Stimulated activated CD4-positive, alpha-beta T cell treated with anti-CD3 and anti-CD28 coated beads, Interleukin-4, amount 100 ng/mL, for 1 hour (primary cell): ENCODE data around the gene CMPK2.
"Not testable (repeated sequence)": the region's sequence is repeated elsewhere in the genome, so short reads cannot be mapped to it uniquely, and the experiment has no call there.

Source experiments
- DNase-seq: peaks from one replicate; pipeline ENCODE4 v3.0.0-alpha.2; 2020

CMPK2 gene

GRCh38 chr2:6880200-6880733, 14.6 kb upstream of the CMPK2 start:
- DNase-seq: no peak

DNA sequence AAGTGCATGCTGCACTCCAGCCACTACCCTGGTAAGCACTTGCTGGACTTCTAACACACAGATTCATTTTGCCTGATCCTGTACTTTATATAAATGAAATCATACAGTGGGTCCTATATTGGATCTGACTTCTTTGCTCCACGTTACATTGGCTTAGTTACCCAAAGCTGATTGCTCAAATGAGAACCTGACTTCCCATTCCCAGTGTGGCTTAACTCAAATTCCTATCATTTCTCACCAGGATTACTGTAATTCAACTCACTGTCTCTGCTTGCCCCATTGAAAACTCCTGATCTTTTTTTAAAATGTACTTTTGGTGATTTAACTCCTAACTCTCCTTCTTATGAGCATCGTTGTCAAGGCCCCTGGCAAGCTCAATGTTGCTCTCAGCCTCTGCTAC, 13.3 kb upstream of the CMPK2 start:
- DNase-seq: no peak

DNA sequence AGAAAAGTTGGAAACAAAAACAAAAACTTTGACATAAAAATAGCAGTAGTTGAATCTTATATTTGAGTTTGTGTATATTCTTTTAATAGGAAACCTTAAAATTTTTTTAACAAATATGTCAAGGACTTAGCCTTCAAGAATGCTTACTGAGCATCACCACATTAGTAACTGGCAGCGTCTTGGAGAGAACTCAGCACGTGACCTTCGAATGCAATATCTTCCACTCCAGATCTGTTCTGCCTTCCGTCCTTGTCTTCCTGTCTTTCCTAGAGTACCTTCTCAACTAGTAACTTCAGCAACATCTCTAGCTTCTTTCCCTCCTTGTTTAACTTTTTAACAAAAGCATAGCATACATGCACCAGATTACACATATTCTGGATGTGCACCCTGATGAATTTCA, 12.8 kb upstream of the CMPK2 start:
- DNase-seq: no peak

GRCh38 chr2:6877402-6878304, 11.9 kb upstream of the CMPK2 start, which contains the start of gene RSAD2:
Gene RSAD2, plus strand, starts transcription at chr2:6877777. Its CDS starts 24 bp downstream, at chr2:6877801.
- no peak for DNase-seq

- no peak for DNase-seq
These were observed 10.6 kb upstream of the CMPK2 start for GRCh38 chr2:6876309-6876708.

GRCh38 chr2:6874032-6874431, 8.3 kb upstream of the CMPK2 start:
- DNase-seq: no peak

DNA sequence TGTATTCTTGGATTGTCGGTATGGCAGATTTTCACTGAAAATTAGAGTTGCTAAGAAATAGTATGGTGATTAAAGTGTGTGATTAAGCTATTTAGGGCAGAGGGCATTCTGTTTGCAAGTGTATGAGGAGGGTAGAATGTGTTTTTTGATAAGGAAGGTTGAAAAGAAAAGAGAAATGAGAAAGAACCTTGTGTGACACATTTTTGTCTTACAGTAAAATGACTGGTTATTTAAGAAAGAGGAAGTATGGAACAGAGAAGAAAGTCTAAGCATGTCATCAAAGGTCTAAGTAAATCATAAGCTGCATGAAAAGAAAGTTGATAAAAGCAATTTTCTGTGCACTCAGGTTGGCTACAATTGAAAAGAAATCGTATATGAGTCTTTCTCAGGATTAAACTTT, 6.7 kb upstream of the CMPK2 start:
- no peak for DNase-seq

DNA sequence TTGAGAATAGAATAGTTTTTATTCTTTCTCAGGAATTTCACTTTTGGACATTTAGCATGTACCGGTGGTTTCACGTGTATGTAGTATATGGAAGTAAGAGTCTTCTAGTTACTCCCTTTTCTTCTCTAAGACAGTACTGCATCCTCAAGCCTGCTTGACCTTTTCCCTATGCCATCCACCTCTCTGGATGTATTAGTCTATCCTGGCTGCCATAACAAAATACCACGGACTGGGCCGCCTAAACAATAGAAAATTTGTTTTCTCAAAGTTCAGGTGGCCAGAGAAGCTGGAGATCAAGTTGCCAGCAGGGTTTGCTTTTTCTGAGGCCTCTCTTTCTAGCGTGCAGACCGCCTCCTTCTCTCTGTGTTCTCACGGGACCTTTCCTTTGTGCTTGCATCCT, 1.3 kb upstream of the CMPK2 start:
- DNase-seq: no peak

GRCh38 chr2:6866275-6866671, 566 bp upstream of the CMPK2 start:
- DNase-seq: peak; percentile 39

GRCh38 chr2:6864923-6865345, 773 bp downstream of the CMPK2 start:
- no peak for DNase-seq

DNA sequence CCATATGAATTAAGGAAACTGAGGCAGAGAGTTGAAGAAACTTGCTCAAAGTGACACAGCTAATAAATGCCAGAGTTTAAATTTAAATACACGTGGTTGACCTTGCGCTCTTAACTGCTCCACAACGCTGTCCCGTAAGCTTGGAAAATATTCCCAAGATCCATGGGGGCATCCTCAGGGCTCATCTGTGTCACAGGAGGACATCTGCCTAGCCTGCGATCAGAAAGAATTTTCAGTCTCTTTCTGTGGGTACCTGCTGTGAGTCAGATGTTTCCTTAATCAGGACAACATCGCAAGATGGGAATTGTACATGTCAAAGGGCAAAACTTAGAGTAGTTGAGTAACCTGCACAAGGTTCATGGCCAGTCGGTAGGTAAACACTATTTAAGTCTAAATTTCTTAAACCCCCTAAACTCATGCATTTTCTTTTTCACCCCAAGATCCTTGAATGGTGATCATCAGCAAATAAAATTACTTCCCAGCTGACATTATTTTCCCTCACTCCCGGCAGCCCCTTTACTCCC, 1.4 kb downstream of the CMPK2 start:
- DNase-seq: no peak

DNA sequence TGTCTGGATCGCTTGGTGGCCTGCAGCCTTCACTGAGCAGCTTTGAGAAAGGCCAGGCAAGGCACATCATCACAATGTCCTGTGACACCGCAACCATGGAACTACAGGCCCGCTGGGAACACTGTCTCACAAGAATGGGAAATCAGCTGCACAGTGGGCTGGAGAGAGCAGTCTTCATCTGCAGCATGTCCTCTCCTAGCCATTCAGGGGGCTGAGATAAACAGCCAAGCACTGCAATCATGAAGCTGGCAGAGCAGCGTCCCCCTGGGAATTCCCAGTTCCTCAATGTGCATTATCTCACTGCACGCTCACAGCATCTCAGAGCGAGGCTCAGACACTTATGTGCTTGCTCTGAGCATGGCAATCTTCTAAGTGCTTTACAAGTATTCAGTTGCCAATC, 1.9 kb downstream of the CMPK2 start:
- no peak for DNase-seq

DNA sequence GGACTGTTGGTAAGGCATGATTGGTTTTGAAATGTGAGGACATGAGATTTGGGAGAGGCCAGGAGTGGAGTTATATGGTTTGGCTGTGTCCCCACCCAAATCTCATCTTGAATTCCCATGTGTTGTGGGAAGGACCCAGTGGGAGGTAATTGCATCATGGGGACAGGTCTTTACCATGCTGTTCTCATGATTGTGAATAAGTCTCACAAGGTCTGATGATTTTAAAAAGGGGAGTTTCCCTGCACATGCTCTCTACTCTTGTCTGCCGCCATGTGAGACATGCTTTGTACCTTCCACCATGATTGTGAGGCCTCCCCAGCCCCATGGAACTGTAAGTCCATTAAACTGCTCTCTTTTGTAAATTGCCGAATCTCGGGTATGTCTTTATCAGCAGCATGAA, 5.4 kb downstream of the CMPK2 start:
- no peak for DNase-seq

DNA sequence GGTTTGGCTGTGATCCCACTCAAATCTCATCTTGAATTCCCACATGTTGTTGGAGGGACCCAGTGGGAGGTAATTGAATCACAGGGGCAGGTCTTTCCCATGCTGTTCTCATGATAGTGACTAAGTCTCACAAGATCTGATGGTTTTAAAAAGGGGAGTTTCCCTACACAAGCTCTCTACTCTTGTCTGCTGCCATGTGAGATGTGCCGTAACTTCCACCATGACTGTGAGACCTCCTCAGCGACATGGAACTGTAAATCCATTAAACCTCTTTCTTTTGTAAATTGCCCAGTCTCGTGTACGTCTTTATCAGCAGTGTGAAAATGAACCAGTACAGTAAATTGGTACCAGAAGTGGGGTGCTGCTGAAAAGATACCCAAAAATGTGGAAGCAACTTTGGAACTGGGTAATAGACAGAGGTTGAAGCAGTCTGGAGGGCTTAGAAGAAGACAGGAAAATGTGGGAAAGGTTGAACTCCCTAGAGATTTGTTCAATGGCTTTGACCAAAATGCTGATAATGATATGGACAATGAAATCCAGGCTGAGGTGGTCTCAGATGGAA, 7.2 kb downstream of the CMPK2 start:
- DNase-seq: not testable (repeated sequence)

GRCh38 chr2:6856548-6856920, 9.2 kb downstream of the CMPK2 start:
- DNase-seq: no peak

GRCh38 chr2:6855860-6856547, 9.7 kb downstream of the CMPK2 start:
- no peak for DNase-seq

GRCh38 chr2:6854416-6854815, 11.3 kb downstream of the CMPK2 start:
- DNase-seq: no peak

GRCh38 chr2:6852195-6852594, 13.5 kb downstream of the CMPK2 start:
- no peak for DNase-seq

GRCh38 chr2:6846967-6847681, 18.6 kb downstream of the CMPK2 start:
- DNase-seq: no peak

DNA sequence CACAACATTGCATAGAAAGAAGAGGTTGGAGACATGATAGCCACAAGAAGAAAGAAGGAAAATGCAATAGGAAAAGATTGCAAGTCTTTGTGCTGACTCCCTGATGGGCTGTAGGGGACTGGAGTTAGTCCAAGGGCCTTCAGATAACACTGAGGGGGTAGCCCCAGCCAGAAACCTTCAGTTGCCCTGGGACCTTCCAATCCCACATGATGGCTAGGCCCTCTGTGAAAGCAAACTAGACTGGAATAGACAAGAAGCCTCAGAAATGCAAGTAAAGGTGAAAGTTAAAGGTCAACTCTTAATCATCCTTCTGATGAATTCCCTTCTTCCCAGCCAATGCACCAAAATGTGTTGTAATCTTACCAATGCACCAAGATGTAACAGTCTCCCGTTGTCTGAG, 19.2 kb downstream of the CMPK2 start:
- DNase-seq: no peak

GRCh38 chr2:6845903-6846302, 19.8 kb downstream of the CMPK2 start:
- DNase-seq: no peak

DNA sequence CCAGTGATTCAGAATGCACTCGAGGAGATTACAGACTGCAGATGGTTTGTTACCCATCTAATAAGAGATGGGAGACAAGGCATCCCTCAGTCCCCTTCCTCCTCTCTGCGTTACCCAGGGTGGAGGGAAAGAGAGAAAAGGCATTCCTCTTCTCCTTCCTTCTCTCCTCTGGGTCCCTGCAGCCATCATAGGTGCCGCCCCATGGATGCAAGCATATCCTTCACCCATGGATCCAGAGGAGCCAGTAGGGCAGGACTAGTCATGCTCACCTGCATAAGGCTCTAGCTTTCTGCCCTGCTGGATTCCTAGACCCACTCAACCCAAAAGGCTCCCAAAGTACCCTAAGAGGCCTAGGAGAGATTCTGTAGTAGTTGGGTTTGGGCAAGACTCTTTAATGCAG, 20.4 kb downstream of the CMPK2 start:
- DNase-seq: no peak
